ENCODE data around the gene FBXO45.
"Not testable (repeated sequence)": the region's sequence is repeated elsewhere in the genome, so short reads cannot be mapped to it uniquely, and the experiment has no call there.

FBXO45 gene

DNA sequence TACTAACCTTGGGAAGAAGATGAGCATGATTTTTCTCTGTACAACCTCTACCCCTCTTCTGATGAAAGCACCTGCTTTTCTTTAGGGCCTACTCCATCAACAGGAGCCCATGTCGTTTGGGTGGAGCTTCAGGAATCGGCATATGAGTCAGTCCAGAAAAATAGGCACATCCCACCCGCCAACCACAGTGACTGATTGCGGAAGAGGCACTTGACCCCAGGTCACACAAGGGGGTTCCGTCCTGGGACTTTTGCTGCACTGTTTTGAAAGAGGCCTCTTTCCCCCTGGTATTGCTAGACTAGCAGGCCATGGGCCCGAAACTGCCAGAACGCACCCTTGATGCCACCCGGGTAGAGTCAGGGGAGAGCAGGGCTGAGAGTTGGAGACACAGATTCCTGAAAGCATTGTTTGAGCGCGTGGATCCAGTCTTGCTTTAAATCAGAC lies 51.7 kb downstream of the FBXO45 start:
- no peak for FAIRE-seq

DNA sequence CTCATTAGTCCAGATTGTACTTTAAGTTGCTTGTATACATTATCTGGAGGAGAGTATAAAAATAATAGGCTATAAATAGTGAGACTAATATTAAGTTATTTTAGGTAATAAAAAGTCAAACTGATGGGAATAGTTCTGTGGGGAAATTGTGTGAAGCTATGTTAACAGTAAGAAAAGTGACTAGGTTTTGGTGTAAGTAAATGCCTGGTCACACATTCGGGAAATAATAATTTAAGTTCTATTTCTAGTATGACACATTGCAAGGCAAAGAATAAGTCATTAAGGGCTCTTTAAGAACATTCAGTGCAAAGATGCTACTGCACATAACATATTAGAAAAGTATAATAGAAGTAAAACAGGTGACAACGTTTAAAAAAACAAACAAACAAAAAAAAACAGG lies 52.2 kb downstream of the FBXO45 start:
- FAIRE-seq: no peak

DNA sequence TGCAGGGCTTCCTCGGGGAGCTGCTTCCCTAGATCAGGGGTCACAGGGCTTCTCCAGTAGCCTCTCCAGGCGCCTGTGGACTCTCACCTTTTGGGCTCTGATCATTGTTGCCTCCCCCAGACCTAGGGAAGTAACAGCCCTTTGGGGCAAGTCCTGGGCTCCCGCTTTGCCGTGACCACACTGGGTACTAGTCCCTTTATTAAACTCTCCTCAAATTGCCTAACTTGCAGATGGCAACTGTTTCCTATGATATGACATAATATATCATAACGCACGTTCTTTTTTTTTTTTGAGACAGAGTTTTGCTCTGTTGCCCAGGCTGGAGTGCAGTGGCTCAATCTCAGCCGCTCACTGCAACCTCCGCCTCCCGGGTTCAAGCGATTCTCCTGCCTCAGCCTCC lies 53.2 kb downstream of the FBXO45 start:
- no peak for FAIRE-seq

DNA sequence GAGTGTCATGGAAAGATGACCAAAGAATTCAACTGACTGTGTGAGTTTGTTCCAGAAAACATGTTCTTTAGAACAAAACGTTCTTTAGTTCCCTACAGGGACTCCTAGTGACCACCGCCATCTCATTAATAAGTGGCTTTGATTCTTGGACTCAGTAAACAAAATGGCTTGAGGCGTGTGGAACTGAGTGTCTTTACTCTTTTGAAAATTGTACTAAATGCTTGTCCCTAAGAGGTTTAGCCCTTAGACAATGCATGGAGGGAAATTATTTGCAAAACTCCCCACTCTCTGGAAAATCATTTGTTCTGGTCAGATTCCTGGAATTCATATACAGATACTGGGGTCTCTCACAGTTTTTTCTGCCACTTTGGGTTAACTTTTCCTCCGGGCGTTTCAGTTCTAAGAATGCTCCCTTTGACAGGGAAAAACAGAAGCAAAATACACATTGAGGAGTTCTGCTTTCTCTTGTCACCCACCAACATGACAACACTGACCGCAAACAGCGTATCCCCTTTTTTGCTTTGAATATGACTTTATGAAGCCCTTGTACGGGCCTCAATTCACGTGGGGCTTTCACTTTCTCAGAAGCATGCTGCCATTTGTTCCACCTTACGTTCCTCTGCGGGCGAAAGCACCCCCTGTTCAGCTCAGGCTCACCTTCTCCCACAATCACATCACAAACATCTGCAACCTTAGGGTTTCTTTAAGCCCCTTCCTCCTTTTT lies 55.8 kb downstream of the FBXO45 start:
- FAIRE-seq: no peak

DNA sequence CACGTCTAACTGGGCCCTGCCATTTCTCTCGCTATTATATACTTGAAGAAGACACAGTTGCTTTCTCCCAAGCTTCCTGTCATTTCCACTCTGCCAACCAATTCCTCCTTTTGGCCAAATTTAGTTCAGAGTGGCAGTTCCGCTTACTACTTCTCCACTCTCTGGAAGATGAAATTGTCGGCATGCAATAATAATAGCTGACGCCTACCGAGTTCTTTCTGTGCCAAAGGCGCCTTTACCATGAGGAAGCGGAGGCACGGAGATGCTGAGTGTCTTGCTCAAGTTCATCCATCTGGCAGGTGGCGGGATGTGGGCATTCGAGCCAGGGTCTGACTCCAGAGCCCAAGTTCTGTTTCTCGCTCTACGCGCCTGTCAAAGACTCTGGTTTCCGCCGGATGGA lies 56.4 kb downstream of the FBXO45 start:
- no peak for FAIRE-seq

DNA sequence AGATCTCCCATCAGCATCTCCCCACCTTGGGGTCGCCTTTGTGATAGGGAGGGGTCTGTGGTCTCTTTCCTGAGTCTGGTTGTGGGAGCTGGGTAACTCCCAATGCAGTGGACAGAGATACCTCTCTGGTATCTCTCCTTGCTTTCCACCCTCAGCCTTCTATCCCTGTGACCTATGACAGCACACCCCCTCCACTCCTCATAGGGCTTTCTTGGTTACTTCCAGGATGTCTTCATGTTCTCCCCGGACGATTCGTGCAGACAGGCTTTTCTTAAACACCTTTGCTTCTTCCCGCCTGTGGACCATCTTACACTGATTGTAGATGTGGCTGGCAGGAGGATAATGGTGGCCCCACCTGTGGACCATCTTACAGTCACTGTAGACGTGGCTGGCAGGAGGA lies 56.9 kb downstream of the FBXO45 start:
- no peak for FAIRE-seq

DNA sequence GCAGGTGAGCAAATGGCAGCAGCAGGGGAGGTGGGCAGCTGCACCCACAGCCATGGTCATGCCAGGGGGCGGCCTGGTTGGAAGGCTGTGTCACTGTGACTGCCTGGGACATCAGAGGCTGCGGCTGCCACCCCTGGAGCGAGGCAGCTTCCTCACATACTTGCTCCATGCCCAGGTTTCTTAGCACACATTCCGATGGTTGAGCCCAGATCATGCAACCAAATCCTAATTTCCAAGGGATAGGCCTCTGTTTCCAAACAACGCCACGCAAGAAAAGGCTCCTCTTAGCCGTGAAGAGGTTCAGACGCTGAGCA lies 59.4 kb downstream of the FBXO45 start:
- no peak for FAIRE-seq

DNA sequence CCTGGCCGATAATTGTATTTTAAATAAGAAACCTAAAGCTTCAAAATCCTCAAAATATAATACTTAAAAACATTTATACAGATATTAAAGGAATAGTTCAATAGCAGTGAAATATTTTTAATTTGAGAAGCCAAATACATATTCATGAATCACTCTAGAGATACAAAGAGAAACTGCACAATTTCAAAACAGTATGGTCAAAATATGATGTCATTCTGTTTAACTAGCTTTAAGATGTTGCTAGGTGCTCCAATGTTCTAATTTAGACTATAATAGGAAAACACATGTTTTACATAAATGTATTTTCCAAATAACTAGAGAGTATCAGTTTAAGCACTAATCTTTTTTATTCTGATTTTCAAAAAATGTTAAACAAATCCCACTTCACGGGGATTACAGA lies 60.8 kb downstream of the FBXO45 start:
- FAIRE-seq: no peak

DNA sequence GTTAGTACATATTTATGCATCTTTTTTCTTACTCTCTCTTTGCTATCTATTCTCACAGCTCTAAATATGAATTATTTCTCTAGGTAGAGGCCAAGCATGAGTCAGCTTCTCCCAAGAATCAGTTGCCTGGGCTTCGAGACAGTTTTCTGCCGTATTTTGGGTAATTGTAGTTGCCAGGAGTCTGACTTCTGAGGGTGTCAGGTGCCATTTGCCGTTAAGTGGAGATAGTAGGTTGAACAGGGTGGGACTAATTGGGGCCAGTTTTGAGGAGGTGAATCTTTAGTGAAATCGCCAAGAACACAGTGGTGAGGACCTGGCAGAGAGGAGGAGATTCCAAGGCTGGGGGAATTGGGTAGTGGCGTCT lies 63.2 kb downstream of the FBXO45 start:
- no peak for FAIRE-seq

DNA sequence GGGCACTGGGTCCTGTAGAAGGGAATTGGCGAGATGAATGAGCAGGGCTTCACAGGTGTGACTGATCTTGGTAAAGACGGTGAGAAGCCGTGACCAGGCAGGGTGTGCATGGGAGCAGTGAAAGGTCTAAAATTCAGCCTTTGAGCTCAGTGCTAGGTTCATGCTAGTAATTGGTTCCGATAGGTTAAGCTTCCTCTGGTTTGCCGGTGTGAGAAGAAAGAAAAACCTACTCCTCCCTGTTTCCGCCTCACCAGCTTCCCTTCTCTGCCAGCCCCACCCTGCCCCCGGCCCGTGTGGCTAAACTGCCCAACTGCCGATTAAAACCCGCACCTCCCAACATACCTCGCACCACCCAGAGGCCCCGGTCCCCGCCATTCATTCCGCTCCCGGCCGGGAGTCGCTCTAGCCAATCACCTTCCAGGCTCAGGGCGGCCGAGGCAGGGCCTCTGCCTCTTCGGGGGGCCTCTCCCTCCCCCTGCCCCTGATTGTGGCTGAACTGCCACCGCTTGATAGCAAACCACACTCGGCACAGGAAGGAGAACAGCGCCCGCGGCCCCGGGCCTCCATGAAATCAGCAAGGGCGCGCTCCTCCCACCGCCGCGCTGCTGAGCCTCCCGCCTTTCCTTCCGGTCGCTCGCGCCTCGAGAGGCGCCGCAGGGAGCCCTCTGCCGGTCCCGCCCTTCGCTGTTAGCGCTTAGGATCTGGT lies 63.7 kb downstream of the FBXO45 start:
- FAIRE-seq: no peak

DNA sequence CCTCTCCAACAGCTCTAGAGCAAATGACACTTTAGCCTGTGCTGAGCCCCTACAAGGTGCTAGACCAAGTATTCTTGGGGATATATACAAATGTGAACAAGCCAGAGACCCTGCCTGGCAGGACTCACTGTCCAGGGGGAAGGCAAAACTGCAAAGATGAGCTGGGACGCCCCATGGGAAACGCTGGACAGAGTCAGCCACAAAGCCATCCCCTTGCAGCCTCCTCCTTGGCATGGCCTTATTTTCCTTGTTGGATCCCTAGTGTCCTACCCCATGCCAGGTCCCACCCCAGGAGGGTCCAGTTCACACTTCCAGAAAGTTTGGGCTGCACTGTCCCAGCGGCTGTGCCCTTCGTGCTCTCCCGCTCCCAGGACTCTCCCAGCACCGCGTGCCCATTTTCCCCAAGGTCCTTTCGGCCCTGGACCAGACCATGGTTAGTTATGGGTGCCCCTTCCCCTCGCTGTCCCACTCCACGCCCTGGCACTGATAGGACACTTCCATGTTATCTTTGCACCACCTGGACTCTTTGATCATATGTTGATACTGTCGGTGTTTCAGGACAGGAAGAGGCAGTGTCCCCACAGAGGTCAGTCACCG lies 65.2 kb downstream of the FBXO45 start:
- FAIRE-seq: no peak

DNA sequence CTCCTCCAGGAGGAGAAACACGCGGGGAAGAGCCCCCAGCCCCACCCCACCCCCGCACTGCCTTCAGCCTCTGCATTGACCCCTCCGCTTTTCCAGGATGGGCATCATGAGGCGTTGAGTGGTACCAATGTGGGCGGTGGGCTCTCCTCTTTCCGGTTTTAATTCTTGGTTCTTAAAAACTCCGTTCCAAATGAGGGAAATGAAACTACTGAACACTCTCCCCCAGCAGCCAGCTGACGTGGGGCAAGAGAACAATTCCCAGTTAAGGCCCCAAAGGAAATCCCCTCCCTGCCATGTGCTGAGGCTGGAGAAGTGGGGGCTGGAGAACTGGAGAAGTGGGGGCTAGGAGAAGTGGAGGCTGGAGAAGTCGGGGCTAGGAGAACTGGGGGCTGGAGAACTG lies 65.8 kb downstream of the FBXO45 start:
- FAIRE-seq: no peak

DNA sequence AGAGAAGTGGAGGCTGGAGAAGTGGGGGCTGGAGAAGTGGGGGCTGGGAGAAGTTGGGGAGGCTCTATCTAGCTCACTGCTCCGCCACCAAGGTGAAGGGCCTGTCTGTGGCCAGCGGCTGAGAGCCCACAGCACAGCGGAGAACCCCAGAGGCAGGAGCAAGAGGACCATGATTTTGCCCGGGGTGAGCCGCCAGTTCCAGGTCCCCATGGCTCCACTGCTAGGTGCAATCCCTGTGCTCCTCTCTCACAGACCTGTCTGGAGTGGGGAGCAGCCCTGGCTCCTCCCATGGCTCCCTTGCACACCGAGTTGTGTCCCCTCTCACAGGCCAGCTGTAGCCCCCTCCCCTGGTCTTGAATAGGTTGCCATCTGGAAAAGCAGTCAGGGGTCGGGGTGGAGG lies 66.4 kb downstream of the FBXO45 start:
- FAIRE-seq: no peak

DNA sequence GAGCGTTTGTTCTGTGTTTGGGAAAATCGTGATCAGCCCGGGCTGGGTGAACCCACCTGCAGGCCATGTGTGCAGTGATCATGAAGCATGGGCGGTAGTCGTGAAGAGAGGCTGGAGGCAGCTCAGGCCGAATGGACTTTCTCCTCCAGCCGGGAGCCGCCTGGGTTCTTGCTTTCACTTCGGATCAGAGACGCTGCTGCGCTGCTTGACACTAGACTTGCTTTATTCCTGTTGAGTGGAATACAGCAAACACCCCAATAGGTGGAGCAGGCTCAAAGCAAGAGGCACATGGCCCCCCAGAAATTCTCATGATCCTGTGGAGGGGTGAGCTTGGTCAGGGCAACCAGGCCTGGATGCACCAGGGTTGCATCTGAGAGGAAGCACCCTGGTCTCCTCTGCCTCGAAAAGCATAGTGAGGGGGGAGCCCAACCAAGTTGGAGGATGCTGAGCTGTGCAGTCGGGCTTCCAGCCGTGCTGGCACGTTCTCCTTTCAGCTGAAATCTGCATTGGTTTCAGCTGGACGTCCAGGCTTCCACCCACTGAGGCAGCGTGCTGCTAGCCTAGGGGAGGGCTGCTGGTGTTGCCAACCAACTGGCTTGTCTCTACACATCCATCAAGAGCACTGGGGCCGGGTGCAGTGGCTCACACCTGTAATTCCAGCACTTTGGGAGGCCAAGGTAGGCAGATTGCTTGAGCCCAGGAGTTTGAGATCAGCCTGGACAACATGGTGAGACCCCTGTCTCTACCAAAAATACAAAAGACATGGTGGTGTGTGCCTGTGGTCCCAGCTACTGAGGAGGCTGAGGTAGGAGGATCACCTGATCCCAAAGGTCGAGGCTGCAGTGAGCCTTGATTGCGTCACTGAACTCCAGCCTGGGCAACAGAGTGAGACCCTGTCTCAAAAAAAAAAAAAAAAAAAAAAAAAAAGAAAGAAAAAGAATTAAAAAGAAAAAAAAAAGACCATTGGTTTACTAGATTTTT lies 68.2 kb downstream of the FBXO45 start:
- FAIRE-seq: no peak

DNA sequence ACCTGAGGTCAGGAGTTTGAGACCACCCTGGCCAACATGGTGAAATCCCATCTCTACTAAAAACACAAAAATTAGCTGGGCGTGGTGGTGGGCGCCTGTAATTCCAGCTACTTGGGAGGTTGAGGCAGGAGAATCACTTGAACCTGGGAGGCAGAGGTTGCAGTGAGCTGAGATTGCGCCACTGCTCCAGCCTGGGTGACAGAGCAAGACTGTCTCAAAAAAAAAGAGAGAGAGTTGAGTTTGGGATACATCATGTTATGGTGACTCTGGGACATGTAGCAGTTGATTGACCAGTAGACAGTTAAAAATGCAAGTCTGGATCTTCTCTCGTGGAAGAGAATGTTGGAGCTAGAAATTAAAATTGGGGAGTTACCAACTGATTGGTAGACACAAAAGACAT lies 69.5 kb downstream of the FBXO45 start:
- not testable (repeated sequence) for FAIRE-seq
